ENCODE measurements around the gene ACP6.
A peak's percentile ranks its signal among the peaks of the same experiment; 100 is the strongest.
"Not testable (repeated sequence)": the region's sequence is repeated elsewhere in the genome, so short reads cannot be mapped to it uniquely, and the experiment has no call there.

ACP6 gene

GRCh38 chr1:147618771-147619170, 51.6 kb downstream of the ACP6 start:
- DNase-seq: no peak

DNA sequence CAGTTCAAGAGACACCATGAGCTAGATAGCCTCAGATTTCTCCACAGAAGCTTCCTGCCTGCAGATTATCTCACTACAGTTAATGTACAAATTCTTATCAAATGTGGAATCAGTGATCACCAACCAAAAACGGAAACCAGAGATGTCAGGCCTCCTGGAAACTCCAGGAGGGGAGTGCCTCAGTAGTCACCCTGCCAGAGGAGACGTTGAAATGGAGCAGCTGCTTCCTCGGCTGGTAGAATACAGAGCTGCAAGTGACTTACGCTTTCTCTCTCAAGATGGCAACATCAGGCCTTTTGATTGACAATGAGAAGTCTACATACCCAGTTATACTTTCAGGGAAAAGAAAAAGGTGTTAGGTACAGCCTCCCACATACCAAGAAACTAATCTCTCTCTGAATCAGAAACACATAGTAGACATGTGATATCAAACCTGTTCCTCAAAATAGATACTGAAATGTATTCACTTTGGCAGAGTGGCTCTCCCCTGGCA, 52.2 kb downstream of the ACP6 start:
- DNase-seq: no peak

DNA sequence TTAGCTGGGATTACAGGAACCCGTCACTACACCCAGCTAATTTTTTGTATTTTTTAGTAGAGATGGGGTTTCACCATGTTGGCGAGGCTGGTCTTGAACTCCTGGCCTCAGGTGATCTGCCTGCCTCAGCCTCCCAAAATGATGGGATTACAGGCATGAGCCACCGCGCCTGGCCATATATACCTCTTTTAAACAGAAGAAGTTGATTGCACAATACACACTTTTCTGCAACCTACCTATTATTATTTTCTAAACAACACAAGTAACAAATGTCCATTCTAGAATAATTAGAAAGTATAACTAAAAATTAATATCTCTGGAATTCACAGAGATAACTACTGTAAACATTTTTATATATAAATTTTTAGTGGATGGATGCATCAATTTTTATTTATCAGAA, 55.4 kb downstream of the ACP6 start:
- not testable (repeated sequence) for DNase-seq

GRCh38 chr1:147613506-147613905, 56.8 kb downstream of the ACP6 start:
- DNase-seq: no peak

DNA sequence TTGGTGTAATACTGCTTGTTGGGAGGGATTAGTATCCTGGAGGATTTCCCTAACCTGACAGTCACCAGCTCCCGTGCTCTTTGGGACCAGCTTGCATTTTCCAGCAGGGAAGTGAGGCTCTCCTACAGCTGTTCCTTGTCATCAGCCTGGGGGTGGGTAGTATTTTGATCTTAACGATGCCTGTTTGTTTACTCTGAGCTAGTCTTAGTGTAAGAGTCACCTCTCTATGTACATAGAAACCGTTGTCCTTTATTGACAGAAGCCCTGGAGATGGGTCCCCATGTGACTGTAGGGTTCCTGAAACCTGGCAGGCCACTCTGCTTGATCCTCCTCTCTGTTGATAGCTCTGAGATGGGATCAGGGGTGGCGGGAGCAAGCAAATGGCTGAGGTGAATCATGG, 58.0 kb downstream of the ACP6 start:
- DNase-seq: no peak

DNA sequence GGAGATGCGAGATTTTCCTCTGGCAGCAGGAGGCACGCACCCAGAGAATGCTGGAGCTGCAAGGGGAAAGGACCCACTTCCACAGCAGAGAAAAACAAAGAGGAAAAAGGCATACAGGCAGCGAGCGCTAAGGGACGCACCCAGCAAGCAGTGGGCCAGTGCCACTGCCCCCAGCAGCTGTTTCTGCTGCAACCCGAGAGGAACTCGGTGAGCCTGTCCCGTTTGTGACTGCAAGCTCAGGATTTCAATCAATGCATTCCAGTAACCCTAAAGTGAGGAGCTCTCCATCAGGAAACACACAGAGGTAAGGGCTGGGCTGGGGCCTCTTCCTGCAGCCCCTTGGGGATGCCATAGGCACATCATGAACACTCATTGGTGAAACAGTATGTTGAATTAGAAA, 58.7 kb downstream of the ACP6 start:
- no peak for DNase-seq

DNA sequence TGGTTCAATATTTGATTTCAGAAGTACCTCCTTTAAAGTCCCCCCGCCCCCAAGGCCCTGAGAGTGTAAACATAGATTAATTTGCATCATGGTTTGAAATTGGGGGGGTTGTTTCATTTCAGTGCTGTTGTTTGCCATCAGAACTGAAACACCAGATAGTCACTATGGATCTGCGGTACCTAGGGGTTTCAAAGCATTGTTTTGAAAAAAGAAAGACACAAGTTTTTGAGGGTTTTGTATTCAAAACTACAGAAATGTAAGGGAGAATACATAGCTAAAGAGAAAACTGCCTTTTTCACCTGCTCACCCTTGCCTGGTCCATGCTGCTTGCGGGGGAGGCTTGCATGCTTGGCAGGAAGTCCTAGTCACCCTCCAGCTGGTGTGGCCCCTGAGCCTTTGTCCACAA, 59.3 kb downstream of the ACP6 start:
- DNase-seq: no peak

GRCh38 chr1:147609358-147609757, 61.0 kb downstream of the ACP6 start:
- DNase-seq: no peak

- DNase-seq: no peak
Measured at GRCh38 chr1:147608596-147608995, 61.7 kb downstream of the ACP6 start.

- DNase-seq: no peak
Measured at GRCh38 chr1:147605591-147605990, 64.7 kb downstream of the ACP6 start.

DNA sequence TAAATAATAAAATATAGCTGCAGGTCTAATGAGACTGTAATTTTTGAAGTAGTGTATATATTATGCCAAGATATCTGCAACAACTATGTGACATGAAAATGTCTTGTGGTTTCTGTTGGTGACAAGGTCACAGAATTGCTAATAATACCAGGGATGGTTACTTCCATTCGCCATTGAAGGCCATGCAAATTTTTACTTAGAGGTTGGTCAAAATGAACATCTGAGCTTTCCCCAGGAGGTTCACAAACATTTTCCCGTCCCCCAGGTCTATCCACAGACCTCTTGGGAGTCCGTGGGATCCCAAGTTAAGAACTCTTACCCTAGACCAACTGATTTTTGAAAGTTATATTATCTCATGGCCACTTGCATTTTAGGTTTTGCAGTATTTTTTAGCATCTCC, 66.3 kb downstream of the ACP6 start:
- no peak for DNase-seq

GRCh38 chr1:147600119-147601111, 69.9 kb downstream of the ACP6 start:
- DNase-seq: no peak

- DNase-seq: peak; percentile 93 to 100 (median 98)
Measured at GRCh38 chr1:147599362-147600118, 70.8 kb downstream of the ACP6 start.

GRCh38 chr1:147598621-147599361, 71.5 kb downstream of the ACP6 start:
- DNase-seq: peak in 3 of 4 experiments; percentile 14 to 37 (median 29)

GRCh38 chr1:147597010-147597409, 73.3 kb downstream of the ACP6 start:
- no peak for DNase-seq

Measured in activated naive CD4-positive, alpha-beta T cell (primary cell).